ENCODE results near the gene ERICH6.

The ERICH6 gene

GRCh38 chr3:150748684-150749047, 44.9 kb upstream of the ERICH6 start:
- Histone ChIP-seq H3K27ac (ENCODE audit: low read length) (no peak overlapping the region), H3K36me3 (ENCODE audit: insufficient read depth, low read length) (0 out of 2 replicates have a peak, but pooled peaks cover 3% of the 10 kb centered on the region), H4K20me1 (ENCODE audit: insufficient read depth, low read length) (peaks cover 51% of the 10 kb centered on the region), H3K27me3 (ENCODE audit: insufficient read depth, low read length, poor library complexity) (no peaks in the 10 kb centered on the region), H2AFZ (ENCODE audit: low read depth, low read length) (no peak overlapping the region), H3K79me2 (ENCODE audit: insufficient read depth, low read length) (peaks cover 89% of the 10 kb centered on the region), H3K4me2 (ENCODE audit: insufficient read depth, low read length) (no peak overlapping the region), H3K4me1 (ENCODE audit: insufficient read depth, low read length) (0 out of 2 replicates have a peak, but pooled peaks cover 2% of the 10 kb centered on the region), H3K9ac (ENCODE audit: low read depth, low read length) (no peak overlapping the region), H3K4me3 (ENCODE audit: low read depth in 1 of 2, low read length in 2 of 2) (no peak overlapping the region), H3K9me3 (ENCODE audit: insufficient read depth, low read length, severe bottlenecking) (no peaks in the 10 kb centered on the region)
- no peak for ATAC-seq (ENCODE audit: insufficient read depth, low read depth)
- no peak for DNase-seq
- TF ChIP-seq EZH2 (IDR thresholded peaks at IDR 0.05; ENCODE audit: borderline replicate concordance, low read depth, low read length, severe bottlenecking), result no peak

GRCh38 chr3:150747886-150748683, 44.4 kb upstream of the ERICH6 start:
- H3K27ac ChIP-seq (ENCODE audit: low read length), result no peak overlapping the region
- no peaks in the 10 kb centered on the region for H3K27me3 ChIP-seq (ENCODE audit: insufficient read depth, low read length, poor library complexity)
- no peak overlapping the region for H3K4me2 ChIP-seq (ENCODE audit: insufficient read depth, low read length)
- H4K20me1 ChIP-seq (ENCODE audit: insufficient read depth, low read length), result peaks cover 51% of the 10 kb centered on the region
- TF ChIP-seq EZH2 (IDR thresholded peaks at IDR 0.05; ENCODE audit: borderline replicate concordance, low read depth, low read length, severe bottlenecking) (no peak), CTCF (IDR thresholded peaks at IDR 0.05; ENCODE audit: borderline replicate concordance, extremely low read depth, low read length, poor library complexity, severe bottlenecking) (no peak)
- DNase-seq, result no peak
- H3K79me2 ChIP-seq (ENCODE audit: insufficient read depth, low read length), result peaks cover 88% of the 10 kb centered on the region
- H3K4me3 ChIP-seq (ENCODE audit: low read depth in 1 of 2, low read length in 2 of 2), result no peak overlapping the region
- H2AFZ ChIP-seq (ENCODE audit: low read depth, low read length), result no peak overlapping the region
- no peak overlapping the region for H3K9ac ChIP-seq (ENCODE audit: low read depth, low read length)
- no peaks in the 10 kb centered on the region for H3K9me3 ChIP-seq (ENCODE audit: insufficient read depth, low read length, severe bottlenecking)
- ATAC-seq (ENCODE audit: insufficient read depth, low read depth), result no peak
- 0 out of 2 replicates have a peak, but pooled peaks cover 2% of the 10 kb centered on the region for H3K4me1 ChIP-seq (ENCODE audit: insufficient read depth, low read length)
- 0 out of 2 replicates have a peak, but pooled peaks cover 3% of the 10 kb centered on the region for H3K36me3 ChIP-seq (ENCODE audit: insufficient read depth, low read length)

- no peak overlapping the region for H3K9ac ChIP-seq (ENCODE audit: low read depth, low read length)
- TF ChIP-seq CTCF (IDR thresholded peaks at IDR 0.05; ENCODE audit: borderline replicate concordance, extremely low read depth, low read length, poor library complexity, severe bottlenecking) (no peak), EZH2 (IDR thresholded peaks at IDR 0.05; ENCODE audit: borderline replicate concordance, low read depth, low read length, severe bottlenecking) (no peak)
- ATAC-seq (ENCODE audit: insufficient read depth, low read depth) (no peak), DNase-seq (no peak)
- H3K9me3 ChIP-seq (ENCODE audit: insufficient read depth, low read length, severe bottlenecking), result no peaks in the 10 kb centered on the region
- H4K20me1 ChIP-seq (ENCODE audit: insufficient read depth, low read length), result peaks cover 52% of the 10 kb centered on the region
- H3K27ac ChIP-seq (ENCODE audit: low read length), result no peak overlapping the region
- no peak overlapping the region for H3K4me2 ChIP-seq (ENCODE audit: insufficient read depth, low read length)
- H3K79me2 ChIP-seq (ENCODE audit: insufficient read depth, low read length), result peaks cover 80% of the 10 kb centered on the region
- H3K4me1 ChIP-seq (ENCODE audit: insufficient read depth, low read length), result 0 out of 2 replicates have a peak, but pooled peaks cover 1% of the 10 kb centered on the region
- H2AFZ ChIP-seq (ENCODE audit: low read depth, low read length), result no peak overlapping the region
- H3K36me3 ChIP-seq (ENCODE audit: insufficient read depth, low read length), result peaks cover 11% of the 10 kb centered on the region
- no peaks in the 10 kb centered on the region for H3K27me3 ChIP-seq (ENCODE audit: insufficient read depth, low read length, poor library complexity)
- no peak overlapping the region for H3K4me3 ChIP-seq (ENCODE audit: low read depth in 1 of 2, low read length in 2 of 2)
Measured at GRCh38 chr3:150746791-150747590, 43.3 kb upstream of the ERICH6 start.

GRCh38 chr3:150745832-150746231, 42.1 kb upstream of the ERICH6 start:
- Histone ChIP-seq H3K4me1 (ENCODE audit: insufficient read depth, low read length) (no peaks in the 10 kb centered on the region), H3K79me2 (ENCODE audit: insufficient read depth, low read length) (peaks cover 69% of the 10 kb centered on the region)
- DNase-seq, result no peak

More at GRCh38 chr3:150745832-150746231, 42.1 kb upstream of the ERICH6 start:
- H3K9ac ChIP-seq (ENCODE audit: low read depth, low read length), result no peak overlapping the region
- H4K20me1 ChIP-seq (ENCODE audit: insufficient read depth, low read length), result peaks cover 56% of the 10 kb centered on the region
- TF ChIP-seq CTCF (IDR thresholded peaks at IDR 0.05; ENCODE audit: borderline replicate concordance, extremely low read depth, low read length, poor library complexity, severe bottlenecking) (no peak), EZH2 (IDR thresholded peaks at IDR 0.05; ENCODE audit: borderline replicate concordance, low read depth, low read length, severe bottlenecking) (no peak)
- no peak overlapping the region for H3K4me2 ChIP-seq (ENCODE audit: insufficient read depth, low read length)
- H3K4me3 ChIP-seq (ENCODE audit: low read depth in 1 of 2, low read length in 2 of 2), result no peak overlapping the region
- H3K9me3 ChIP-seq (ENCODE audit: insufficient read depth, low read length, severe bottlenecking), result no peaks in the 10 kb centered on the region
- H3K36me3 ChIP-seq (ENCODE audit: insufficient read depth, low read length), result peaks cover 21% of the 10 kb centered on the region
- H2AFZ ChIP-seq (ENCODE audit: low read depth, low read length), result no peak overlapping the region
- no peak for ATAC-seq (ENCODE audit: insufficient read depth, low read depth)
- H3K27me3 ChIP-seq (ENCODE audit: insufficient read depth, low read length, poor library complexity), result no peaks in the 10 kb centered on the region
- no peak overlapping the region for H3K27ac ChIP-seq (ENCODE audit: low read length)

All from DND-41 (cell line).